HepG2 (cell line): Measurements from ENCODE around the gene IL1R1. TPM values are rescaled to one million over a fixed set of nuclear protein-coding genes. Genes with fewer than 3 reads are reported as not detected.

Source experiments
- ERF ChIP-seq: IDR thresholded peaks from 2 replicates; pipeline ENCODE4 v1.6.1; 2018; ENCODE audit warnings: missing biosample characterization, missing genetic modification reagents
- NFYC ChIP-seq: IDR thresholded peaks from 2 replicates; pipeline ENCODE4 v1.6.1; 2016; ENCODE audit warnings: missing genetic modification reagents, missing compliant biosample characterization
- RAD51 ChIP-seq: fragments of 450-650 bp; IDR thresholded peaks from 2 replicates; pipeline ENCODE4 v1.6.1; 2016; ENCODE audit warnings: borderline replicate concordance
- THYN1 ChIP-seq: sonication (generic); formaldehyde crosslinking; IDR thresholded peaks from 2 replicates; pipeline ENCODE4 v1.8.1; 2023; ENCODE audit warnings: low read depth, mild to moderate bottlenecking, moderate library complexity, missing genetic modification reagents, borderline replicate concordance
- WIZ ChIP-seq: sonication (generic); formaldehyde crosslinking; IDR thresholded peaks from 2 replicates; pipeline ENCODE4 v1.5.1; 2020; ENCODE audit warnings: mild to moderate bottlenecking, missing genetic modification reagents
- ZC3H13 ChIP-seq: sonication (generic); formaldehyde crosslinking; IDR thresholded peaks from 2 replicates; pipeline ENCODE4 v1.8.1; 2023; ENCODE audit warnings: mild to moderate bottlenecking, missing genetic modification reagents, moderate library complexity
- ZNF207 ChIP-seq: fragments of 450-650 bp; IDR thresholded peaks from 2 replicates; pipeline ENCODE4 v1.6.1; 2016; ENCODE audit warnings: antibody characterized with exemption, borderline replicate concordance
- ZNF737 ChIP-seq: sonication (generic); formaldehyde crosslinking; IDR thresholded peaks from 2 replicates; pipeline ENCODE4 v1.5.0; 2020; ENCODE audit warnings: missing genetic modification reagents, mild to moderate bottlenecking, borderline replicate concordance
- polyA plus RNA-seq, 8 experiments: library from polyadenylated mRNA; depleted of rRNA in 3 of 8; stranded (reverse) in 7 of 8; unstranded in 1 of 8; fragments of >200 nt; fragmentation: Illumina TruSeq in 4 of 8; extraction: Trizol in 4 of 8; gene quantifications; 2 replicates each; pipeline versions ENCODE4 v1.2.1 to v1.2.3, GENCODE V29; 2011 to 2016; ENCODE audit warnings: low read depth in 4 of 8, missing spikeins in 1 of 8, mixed read lengths in 1 of 8; ENCODE audit not compliant: insufficient read depth in 1 of 8
- total RNA-seq, 5 experiments: library from RNA; depleted of rRNA; stranded (reverse); fragments of >200 nt; fragmentation: Illumina TruSeq; extraction: Trizol; gene quantifications; 2 replicates each; pipeline ENCODE4 v1.2.3, GENCODE V29; 2016; ENCODE audit warnings: low read depth in 1 of 5
- TF ChIP-seq, protein P1 (sequence below), 2 experiments: sonication (generic) in 1 of 2; formaldehyde crosslinking in 1 of 2; IDR thresholded peaks; 2 replicates each; pipeline versions ENCODE4 v1.5.1 to v1.6.1; 2011 to 2020; ENCODE audit warnings: borderline replicate concordance in 1 of 2, low read depth in 1 of 2, low read length in 1 of 2, mild to moderate bottlenecking in 1 of 2, missing genetic modification reagents in 1 of 2, moderate library complexity in 1 of 2
- TF ChIP-seq, protein P2 (sequence below): sonication (generic); formaldehyde crosslinking; conservative IDR thresholded peaks from 2 replicates; pipeline ENCODE4 v1.4.0; 2020; ENCODE audit warnings: missing genetic modification reagents
- TF ChIP-seq, protein P3 (sequence below): fragments of 450-650 bp; IDR thresholded peaks from 2 replicates; pipeline ENCODE4 v1.6.1; 2017
- TF ChIP-seq, protein P4 (sequence below): sonication (generic); formaldehyde crosslinking; IDR thresholded peaks from 2 replicates; pipeline ENCODE4 v1.5.0; 2020; ENCODE audit warnings: missing genetic modification reagents, mild to moderate bottlenecking, borderline replicate concordance
- TF ChIP-seq, protein P5 (sequence below): IDR thresholded peaks from 2 replicates; pipeline ENCODE4 v1.4.0; 2020; ENCODE audit warnings: mild to moderate bottlenecking, missing genetic modification reagents
- TF ChIP-seq, protein P6 (sequence below): sonication (generic); IDR thresholded peaks from 2 replicates; pipeline ENCODE4 v1.6.1; 2016; ENCODE audit warnings: low read depth, borderline replicate concordance

IL1R1 gene
- total and polyA plus RNA-seq, 2 of the 13 experiments (the other 11 are each of a cell fraction or from before 2014, with no cell fraction given) = 38.0 to 93.1 TPM

DNA sequence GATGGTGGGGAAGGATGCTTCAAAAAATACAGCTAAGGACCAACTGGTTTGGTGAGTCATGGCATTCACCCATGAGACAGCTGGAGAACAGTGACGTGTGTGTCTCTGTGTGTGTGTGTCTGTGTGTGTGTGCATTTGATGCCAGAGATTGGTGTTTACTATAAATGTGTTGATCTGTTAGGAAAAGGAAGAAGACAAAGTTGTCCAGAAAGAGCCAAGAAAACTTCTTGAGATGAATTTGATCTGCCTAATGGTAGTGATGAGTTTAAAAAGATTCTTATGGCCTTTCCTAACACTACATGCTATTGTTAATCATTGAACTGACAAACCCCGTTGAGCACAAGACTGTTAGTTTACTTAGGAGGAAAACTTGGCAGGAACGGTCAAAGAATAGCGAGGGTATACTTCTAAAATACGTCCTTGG, 36.4 kb upstream of the IL1R1 start (continued):
- TF ChIP-seq, protein P1, sequence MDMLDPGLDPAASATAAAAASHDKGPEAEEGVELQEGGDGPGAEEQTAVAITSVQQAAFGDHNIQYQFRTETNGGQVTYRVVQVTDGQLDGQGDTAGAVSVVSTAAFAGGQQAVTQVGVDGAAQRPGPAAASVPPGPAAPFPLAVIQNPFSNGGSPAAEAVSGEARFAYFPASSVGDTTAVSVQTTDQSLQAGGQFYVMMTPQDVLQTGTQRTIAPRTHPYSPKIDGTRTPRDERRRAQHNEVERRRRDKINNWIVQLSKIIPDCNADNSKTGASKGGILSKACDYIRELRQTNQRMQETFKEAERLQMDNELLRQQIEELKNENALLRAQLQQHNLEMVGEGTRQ (IDR thresholded peaks at IDR 0.05; ENCODE audit: low read depth, low read length) = no peak
- TF ChIP-seq, protein P1 (CRISPR knock-in tag; IDR thresholded peaks at IDR 0.05; ENCODE audit: borderline replicate concordance) = no peak
- TF ChIP-seq WIZ (no peak), RAD51 (no peak), NFYC (CRISPR knock-in tag) (no peak), ERF (CRISPR knock-in tag) (no peak), ZNF207 (no peak), ZNF737 (CRISPR knock-in tag) (no peak), ZC3H13 (CRISPR knock-in tag) (no peak), THYN1 (CRISPR knock-in tag) (no peak)
- TF ChIP-seq, protein P2, sequence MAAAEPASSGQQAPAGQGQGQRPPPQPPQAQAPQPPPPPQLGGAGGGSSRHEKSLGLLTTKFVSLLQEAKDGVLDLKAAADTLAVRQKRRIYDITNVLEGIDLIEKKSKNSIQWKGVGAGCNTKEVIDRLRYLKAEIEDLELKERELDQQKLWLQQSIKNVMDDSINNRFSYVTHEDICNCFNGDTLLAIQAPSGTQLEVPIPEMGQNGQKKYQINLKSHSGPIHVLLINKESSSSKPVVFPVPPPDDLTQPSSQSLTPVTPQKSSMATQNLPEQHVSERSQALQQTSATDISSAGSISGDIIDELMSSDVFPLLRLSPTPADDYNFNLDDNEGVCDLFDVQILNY (CRISPR knock-in tag) = no peak
- TF ChIP-seq, protein P3, sequence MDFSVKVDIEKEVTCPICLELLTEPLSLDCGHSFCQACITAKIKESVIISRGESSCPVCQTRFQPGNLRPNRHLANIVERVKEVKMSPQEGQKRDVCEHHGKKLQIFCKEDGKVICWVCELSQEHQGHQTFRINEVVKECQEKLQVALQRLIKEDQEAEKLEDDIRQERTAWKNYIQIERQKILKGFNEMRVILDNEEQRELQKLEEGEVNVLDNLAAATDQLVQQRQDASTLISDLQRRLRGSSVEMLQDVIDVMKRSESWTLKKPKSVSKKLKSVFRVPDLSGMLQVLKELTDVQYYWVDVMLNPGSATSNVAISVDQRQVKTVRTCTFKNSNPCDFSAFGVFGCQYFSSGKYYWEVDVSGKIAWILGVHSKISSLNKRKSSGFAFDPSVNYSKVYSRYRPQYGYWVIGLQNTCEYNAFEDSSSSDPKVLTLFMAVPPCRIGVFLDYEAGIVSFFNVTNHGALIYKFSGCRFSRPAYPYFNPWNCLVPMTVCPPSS = no peak
- TF ChIP-seq, protein P4, sequence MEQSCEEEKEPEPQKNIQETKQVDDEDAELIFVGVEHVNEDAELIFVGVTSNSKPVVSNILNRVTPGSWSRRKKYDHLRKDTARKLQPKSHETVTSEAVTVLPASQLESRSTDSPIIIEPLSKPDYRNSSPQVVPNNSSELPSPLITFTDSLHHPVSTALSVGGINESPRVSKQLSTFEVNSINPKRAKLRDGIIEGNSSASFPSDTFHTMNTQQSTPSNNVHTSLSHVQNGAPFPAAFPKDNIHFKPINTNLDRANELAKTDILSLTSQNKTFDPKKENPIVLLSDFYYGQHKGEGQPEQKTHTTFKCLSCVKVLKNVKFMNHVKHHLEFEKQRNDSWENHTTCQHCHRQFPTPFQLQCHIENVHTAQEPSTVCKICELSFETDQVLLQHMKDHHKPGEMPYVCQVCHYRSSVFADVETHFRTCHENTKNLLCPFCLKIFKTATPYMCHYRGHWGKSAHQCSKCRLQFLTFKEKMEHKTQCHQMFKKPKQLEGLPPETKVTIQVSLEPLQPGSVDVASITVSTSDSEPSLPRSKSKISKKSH (CRISPR knock-in tag) = no peak
- TF ChIP-seq, protein P5, sequence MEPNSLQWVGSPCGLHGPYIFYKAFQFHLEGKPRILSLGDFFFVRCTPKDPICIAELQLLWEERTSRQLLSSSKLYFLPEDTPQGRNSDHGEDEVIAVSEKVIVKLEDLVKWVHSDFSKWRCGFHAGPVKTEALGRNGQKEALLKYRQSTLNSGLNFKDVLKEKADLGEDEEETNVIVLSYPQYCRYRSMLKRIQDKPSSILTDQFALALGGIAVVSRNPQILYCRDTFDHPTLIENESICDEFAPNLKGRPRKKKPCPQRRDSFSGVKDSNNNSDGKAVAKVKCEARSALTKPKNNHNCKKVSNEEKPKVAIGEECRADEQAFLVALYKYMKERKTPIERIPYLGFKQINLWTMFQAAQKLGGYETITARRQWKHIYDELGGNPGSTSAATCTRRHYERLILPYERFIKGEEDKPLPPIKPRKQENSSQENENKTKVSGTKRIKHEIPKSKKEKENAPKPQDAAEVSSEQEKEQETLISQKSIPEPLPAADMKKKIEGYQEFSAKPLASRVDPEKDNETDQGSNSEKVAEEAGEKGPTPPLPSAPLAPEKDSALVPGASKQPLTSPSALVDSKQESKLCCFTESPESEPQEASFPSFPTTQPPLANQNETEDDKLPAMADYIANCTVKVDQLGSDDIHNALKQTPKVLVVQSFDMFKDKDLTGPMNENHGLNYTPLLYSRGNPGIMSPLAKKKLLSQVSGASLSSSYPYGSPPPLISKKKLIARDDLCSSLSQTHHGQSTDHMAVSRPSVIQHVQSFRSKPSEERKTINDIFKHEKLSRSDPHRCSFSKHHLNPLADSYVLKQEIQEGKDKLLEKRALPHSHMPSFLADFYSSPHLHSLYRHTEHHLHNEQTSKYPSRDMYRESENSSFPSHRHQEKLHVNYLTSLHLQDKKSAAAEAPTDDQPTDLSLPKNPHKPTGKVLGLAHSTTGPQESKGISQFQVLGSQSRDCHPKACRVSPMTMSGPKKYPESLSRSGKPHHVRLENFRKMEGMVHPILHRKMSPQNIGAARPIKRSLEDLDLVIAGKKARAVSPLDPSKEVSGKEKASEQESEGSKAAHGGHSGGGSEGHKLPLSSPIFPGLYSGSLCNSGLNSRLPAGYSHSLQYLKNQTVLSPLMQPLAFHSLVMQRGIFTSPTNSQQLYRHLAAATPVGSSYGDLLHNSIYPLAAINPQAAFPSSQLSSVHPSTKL = peak; percentile 86
- TF ChIP-seq, protein P6, sequence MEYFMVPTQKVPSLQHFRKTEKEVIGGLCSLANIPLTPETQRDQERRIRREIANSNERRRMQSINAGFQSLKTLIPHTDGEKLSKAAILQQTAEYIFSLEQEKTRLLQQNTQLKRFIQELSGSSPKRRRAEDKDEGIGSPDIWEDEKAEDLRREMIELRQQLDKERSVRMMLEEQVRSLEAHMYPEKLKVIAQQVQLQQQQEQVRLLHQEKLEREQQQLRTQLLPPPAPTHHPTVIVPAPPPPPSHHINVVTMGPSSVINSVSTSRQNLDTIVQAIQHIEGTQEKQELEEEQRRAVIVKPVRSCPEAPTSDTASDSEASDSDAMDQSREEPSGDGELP = peak; percentile 76; the same call in 1 of the 2 replicates
